HEK293 (cell line): ENCODE results near the gene VEZT.

ENCODE experiments used
- CTCF ChIA-PET: fragments of 350-600 bp; formaldehyde crosslinking; extraction: SDS; loops from one replicate; lab custom pipeline; 2021; ENCODE audit warnings: antibody characterized with exemption; lab: Yijun Ruan, JAX
- POLR2A ChIA-PET: fragments of 300-600 bp; formaldehyde crosslinking; extraction: SDS; loops from one replicate; lab custom pipeline; 2020; ENCODE audit warnings: antibody characterized with exemption, inconsistent platforms; lab: Yijun Ruan, JAX
- H3K27ac ChIP-seq: fragments of 200-500 bp; sonication (Bioruptor generic); 2 replicates; pipeline ENCODE4 v1.5.1; 2014; ENCODE audit warnings: low read depth, low read length, control low read depth, inconsistent platforms; ENCODE audit errors: extremely low read depth
- H3K36me3 ChIP-seq, 2 experiments: fragments of 200-500 bp in 1 of 2; sonication (Bioruptor generic) in 1 of 2; 1 replicate in 1 of 2; 2 replicates in 1 of 2; pipeline ENCODE4 v1.5.1; 2014 to 2017; ENCODE audit warnings: inconsistent platforms in 2 of 2, low read length in 2 of 2; ENCODE audit not compliant: control insufficient read depth in 2 of 2, insufficient read depth in 1 of 2
- H3K4me1 ChIP-seq: fragments of 200-500 bp; sonication (Bioruptor generic); 2 replicates; pipeline ENCODE4 v1.5.1; 2014; ENCODE audit warnings: mild to moderate bottlenecking, low read length, inconsistent platforms; ENCODE audit not compliant: control insufficient read depth, insufficient read depth
- H3K4me3 ChIP-seq: 2 replicates; pipeline ENCODE4 v1.5.1; 2011; ENCODE audit warnings: low read depth, mild to moderate bottlenecking, control low read depth, low read length, moderate library complexity
- H3K9me3 ChIP-seq: fragments of 200-500 bp; sonication (Bioruptor generic); 2 replicates; pipeline ENCODE4 v1.5.1; 2014; ENCODE audit warnings: low read depth, low read length, inconsistent platforms; ENCODE audit not compliant: control insufficient read depth, insufficient read depth
- CTCF ChIP-seq: fragments of 450-650 bp; formaldehyde crosslinking; IDR thresholded peaks from 2 replicates; pipeline ENCODE4 v1.5.1; 2016; ENCODE audit warnings: missing biosample characterization, missing genetic modification characterization
- MYNN ChIP-seq: fragments of 450-650 bp; formaldehyde crosslinking; IDR thresholded peaks from 2 replicates; pipeline ENCODE4 v1.5.1; 2016; ENCODE audit warnings: missing biosample characterization, missing genetic modification characterization, borderline replicate concordance
- OVOL3 ChIP-seq: fragments of 450-650 bp; formaldehyde crosslinking; IDR thresholded peaks from 2 replicates; pipeline ENCODE4 v1.5.1; 2016; ENCODE audit warnings: missing biosample characterization, missing genetic modification characterization
- PBX3 ChIP-seq: sonication (generic); formaldehyde crosslinking; IDR thresholded peaks from 2 replicates; pipeline ENCODE4 v1.8.1; 2022; ENCODE audit warnings: mild to moderate bottlenecking, moderate library complexity, missing genetic modification reagents
- SP7 ChIP-seq: fragments of 450-650 bp; formaldehyde crosslinking; IDR thresholded peaks from 2 replicates; pipeline ENCODE4 v1.5.1; 2016; ENCODE audit warnings: missing biosample characterization, missing genetic modification characterization
- TSHZ1 ChIP-seq: fragments of 450-650 bp; formaldehyde crosslinking; IDR thresholded peaks from 2 replicates; pipeline ENCODE4 v1.5.1; 2016; ENCODE audit warnings: missing biosample characterization, missing genetic modification characterization, borderline replicate concordance
- YY1 ChIP-seq: fragments of 450-650 bp; formaldehyde crosslinking; IDR thresholded peaks from 2 replicates; pipeline ENCODE4 v1.5.1; 2018; ENCODE audit warnings: missing biosample characterization, missing genetic modification characterization
- YY2 ChIP-seq: fragments of 450-650 bp; formaldehyde crosslinking; IDR thresholded peaks from 2 replicates; pipeline ENCODE4 v1.5.1; 2016; ENCODE audit warnings: missing biosample characterization, missing genetic modification characterization
- ZBTB8A ChIP-seq: fragments of 450-650 bp; formaldehyde crosslinking; IDR thresholded peaks from 2 replicates; pipeline ENCODE4 v1.5.1; 2016; ENCODE audit warnings: missing biosample characterization, missing genetic modification characterization
- ZNF146 ChIP-seq: fragments of 450-650 bp; formaldehyde crosslinking; IDR thresholded peaks from 2 replicates; pipeline ENCODE4 v1.5.1; 2016; ENCODE audit warnings: missing biosample characterization, missing genetic modification characterization
- ZNF175 ChIP-seq: fragments of 450-650 bp; formaldehyde crosslinking; IDR thresholded peaks from 2 replicates; pipeline ENCODE4 v1.5.1; 2016; ENCODE audit warnings: missing biosample characterization, missing genetic modification characterization
- ZNF19 ChIP-seq: fragments of 450-650 bp; formaldehyde crosslinking; IDR thresholded peaks from 2 replicates; pipeline ENCODE4; 2016; ENCODE audit warnings: missing biosample characterization, missing genetic modification characterization, low read depth
- ZNF221 ChIP-seq: fragments of 450-650 bp; formaldehyde crosslinking; IDR thresholded peaks from 2 replicates; pipeline ENCODE4 v1.5.1; 2017; ENCODE audit warnings: missing biosample characterization, missing genetic modification characterization, borderline replicate concordance
- ZNF223 ChIP-seq: fragments of 450-650 bp; formaldehyde crosslinking; IDR thresholded peaks from 2 replicates; pipeline ENCODE4 v1.5.1; 2016; ENCODE audit warnings: missing biosample characterization, missing genetic modification characterization
- ZNF37A ChIP-seq: fragments of 450-650 bp; IDR thresholded peaks from 2 replicates; pipeline ENCODE4 v1.5.1; 2018; ENCODE audit warnings: missing biosample characterization, missing genetic modification characterization
- ZNF416 ChIP-seq: fragments of 450-650 bp; formaldehyde crosslinking; IDR thresholded peaks from 2 replicates; pipeline ENCODE4 v1.5.1; 2016; ENCODE audit warnings: missing biosample characterization, missing genetic modification characterization
- ZNF580 ChIP-seq: fragments of 450-650 bp; formaldehyde crosslinking; IDR thresholded peaks from 2 replicates; pipeline ENCODE4 v1.5.1; 2016; ENCODE audit warnings: missing biosample characterization, missing genetic modification characterization
- ZNF585B ChIP-seq: fragments of 450-650 bp; formaldehyde crosslinking; IDR thresholded peaks from 2 replicates; pipeline ENCODE4 v1.5.1; 2016; ENCODE audit warnings: missing biosample characterization, missing genetic modification characterization
- ZNF621 ChIP-seq: fragments of 450-650 bp; formaldehyde crosslinking; IDR thresholded peaks from 2 replicates; pipeline ENCODE4 v1.5.1; 2017; ENCODE audit warnings: missing biosample characterization, missing genetic modification characterization
- ZNF768 ChIP-seq: fragments of 450-650 bp; formaldehyde crosslinking; IDR thresholded peaks from 2 replicates; pipeline ENCODE4 v1.5.1; 2018; ENCODE audit warnings: missing biosample characterization, mild to moderate bottlenecking, missing genetic modification characterization
- ZNF777 ChIP-seq: fragments of 450-650 bp; formaldehyde crosslinking; IDR thresholded peaks from 2 replicates; pipeline ENCODE4 v1.5.1; 2017; ENCODE audit warnings: missing biosample characterization, missing genetic modification characterization, borderline replicate concordance
- ZNF785 ChIP-seq: fragments of 450-650 bp; formaldehyde crosslinking; IDR thresholded peaks from 2 replicates; pipeline ENCODE4 v1.5.1; 2016; ENCODE audit warnings: missing biosample characterization, missing genetic modification characterization
- TF ChIP-seq, protein P1 (sequence below): fragments of 450-650 bp; formaldehyde crosslinking; IDR thresholded peaks from 2 replicates; pipeline ENCODE4 v1.5.0; 2017; ENCODE audit warnings: missing biosample characterization, missing genetic modification characterization, borderline replicate concordance
- TF ChIP-seq, protein P2 (sequence below): fragments of 450-650 bp; formaldehyde crosslinking; IDR thresholded peaks from 2 replicates; pipeline ENCODE4 v1.5.1; 2017; ENCODE audit warnings: missing biosample characterization, missing genetic modification characterization
- TF ChIP-seq, protein P3 (sequence below): fragments of 450-650 bp; formaldehyde crosslinking; IDR thresholded peaks from 2 replicates; pipeline ENCODE4 v1.5.1; 2016; ENCODE audit warnings: missing biosample characterization, missing genetic modification characterization

VEZT gene

GRCh38 chr12:95217377-95218149 lies at the start of gene VEZT, which contains the start of gene FGD6:
Gene VEZT (plus strand): TSS chr12:95217807. CDS start chr12:95217851, 44 bp downstream.
Gene FGD6 (minus strand): TSS chr12:95217467. CDS start chr12:95217240, 227 bp downstream.
- ChIA-PET POLR2A (interaction anchor here (0.7 to 1.5 kb wide), 15 partner anchors 11 to 257 kb away, joined by 3 to 26 read pairs (median 3); partner anchors contain the start of genes METAP2 and NR2C1), CTCF (interaction anchor here (0.5 to 1.7 kb wide), 14 partner anchors 17 to 317 kb away, joined by 3 to 14 read pairs (median 4); partner anchors contain the start of gene METAP2)
- Histone ChIP-seq H3K27ac (peak within 1 kb of the TSS; percentile 96), H3K36me3 (peaks cover 0 to 3% of the 10 kb centered on the region in 2 experiments; a peak in 1 of 3 replicates), H3K4me3 (peak within 1 kb of the TSS; percentile 81), H3K4me1 (peaks cover 4% of the 10 kb centered on the region), H3K9me3 (no peaks in the 10 kb centered on the region)
- TF ChIP-seq ZNF777 (tag by site-specific recombination) = peak; percentile 61; the same call in 1 of the 2 replicates
- peak; percentile 65; the same call in 1 of the 2 replicates for TF ChIP-seq ZNF146
- TF ChIP-seq ZNF621 (tag by site-specific recombination) = no peak
- TF ChIP-seq ZNF223 (tag by site-specific recombination) = no peak
- TF ChIP-seq ZNF175 (tag by site-specific recombination) = no peak
- peak; percentile 61; the same call in 1 of the 2 replicates for TF ChIP-seq TSHZ1 (tag by site-specific recombination)
- TF ChIP-seq ZNF19 (tag by site-specific recombination) = no peak
- TF ChIP-seq OVOL3 (tag by site-specific recombination) = peak; percentile 91
- peak; percentile 80; the same call in 1 of the 2 replicates for TF ChIP-seq CTCF (tag by site-specific recombination)
- TF ChIP-seq ZNF785 = no peak
- no peak for TF ChIP-seq PBX3 (CRISPR knock-in tag)
- no peak for TF ChIP-seq ZNF768 (tag by site-specific recombination)
- TF ChIP-seq, protein P1, sequence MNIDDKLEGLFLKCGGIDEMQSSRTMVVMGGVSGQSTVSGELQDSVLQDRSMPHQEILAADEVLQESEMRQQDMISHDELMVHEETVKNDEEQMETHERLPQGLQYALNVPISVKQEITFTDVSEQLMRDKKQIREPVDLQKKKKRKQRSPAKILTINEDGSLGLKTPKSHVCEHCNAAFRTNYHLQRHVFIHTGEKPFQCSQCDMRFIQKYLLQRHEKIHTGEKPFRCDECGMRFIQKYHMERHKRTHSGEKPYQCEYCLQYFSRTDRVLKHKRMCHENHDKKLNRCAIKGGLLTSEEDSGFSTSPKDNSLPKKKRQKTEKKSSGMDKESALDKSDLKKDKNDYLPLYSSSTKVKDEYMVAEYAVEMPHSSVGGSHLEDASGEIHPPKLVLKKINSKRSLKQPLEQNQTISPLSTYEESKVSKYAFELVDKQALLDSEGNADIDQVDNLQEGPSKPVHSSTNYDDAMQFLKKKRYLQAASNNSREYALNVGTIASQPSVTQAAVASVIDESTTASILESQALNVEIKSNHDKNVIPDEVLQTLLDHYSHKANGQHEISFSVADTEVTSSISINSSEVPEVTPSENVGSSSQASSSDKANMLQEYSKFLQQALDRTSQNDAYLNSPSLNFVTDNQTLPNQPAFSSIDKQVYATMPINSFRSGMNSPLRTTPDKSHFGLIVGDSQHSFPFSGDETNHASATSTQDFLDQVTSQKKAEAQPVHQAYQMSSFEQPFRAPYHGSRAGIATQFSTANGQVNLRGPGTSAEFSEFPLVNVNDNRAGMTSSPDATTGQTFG (tag by site-specific recombination) = no peak
- TF ChIP-seq ZNF37A (tag by site-specific recombination) = no peak
- TF ChIP-seq ZNF416 (tag by site-specific recombination) = no peak
- TF ChIP-seq SP7 (tag by site-specific recombination) = peak; percentile 89
- no peak for TF ChIP-seq MYNN
- TF ChIP-seq YY1 (tag by site-specific recombination) = peak; percentile 96
- TF ChIP-seq ZNF221 = no peak
- TF ChIP-seq YY2 (tag by site-specific recombination) = peak; percentile 97
- TF ChIP-seq, protein P2, sequence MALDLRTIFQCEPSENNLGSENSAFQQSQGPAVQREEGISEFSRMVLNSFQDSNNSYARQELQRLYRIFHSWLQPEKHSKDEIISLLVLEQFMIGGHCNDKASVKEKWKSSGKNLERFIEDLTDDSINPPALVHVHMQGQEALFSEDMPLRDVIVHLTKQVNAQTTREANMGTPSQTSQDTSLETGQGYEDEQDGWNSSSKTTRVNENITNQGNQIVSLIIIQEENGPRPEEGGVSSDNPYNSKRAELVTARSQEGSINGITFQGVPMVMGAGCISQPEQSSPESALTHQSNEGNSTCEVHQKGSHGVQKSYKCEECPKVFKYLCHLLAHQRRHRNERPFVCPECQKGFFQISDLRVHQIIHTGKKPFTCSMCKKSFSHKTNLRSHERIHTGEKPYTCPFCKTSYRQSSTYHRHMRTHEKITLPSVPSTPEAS = peak; percentile 56; the same call in 1 of the 2 replicates
- TF ChIP-seq ZNF585B (tag by site-specific recombination) = no peak
- TF ChIP-seq ZBTB8A (tag by site-specific recombination) = peak; percentile 98
- TF ChIP-seq, protein P3, sequence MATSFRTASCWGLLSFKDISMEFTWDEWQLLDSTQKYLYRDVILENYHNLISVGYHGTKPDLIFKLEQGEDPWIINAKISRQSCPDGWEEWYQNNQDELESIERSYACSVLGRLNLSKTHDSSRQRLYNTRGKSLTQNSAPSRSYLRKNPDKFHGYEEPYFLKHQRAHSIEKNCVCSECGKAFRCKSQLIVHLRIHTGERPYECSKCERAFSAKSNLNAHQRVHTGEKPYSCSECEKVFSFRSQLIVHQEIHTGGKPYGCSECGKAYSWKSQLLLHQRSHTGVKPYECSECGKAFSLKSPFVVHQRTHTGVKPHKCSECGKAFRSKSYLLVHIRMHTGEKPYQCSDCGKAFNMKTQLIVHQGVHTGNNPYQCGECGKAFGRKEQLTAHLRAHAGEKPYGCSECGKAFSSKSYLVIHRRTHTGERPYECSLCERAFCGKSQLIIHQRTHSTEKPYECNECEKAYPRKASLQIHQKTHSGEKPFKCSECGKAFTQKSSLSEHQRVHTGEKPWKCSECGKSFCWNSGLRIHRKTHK = no peak
- TF ChIP-seq ZNF580 (tag by site-specific recombination) = peak; percentile 92
